Stromal cell of bone marrow (primary cell): ENCODE data around the gene IRAK2.

Experiments used
- DNase-seq: peaks from one replicate; pipeline ENCODE4 v3.0.0-alpha.2; 2012; ENCODE audit warnings: low read depth

Gene IRAK2

DNA sequence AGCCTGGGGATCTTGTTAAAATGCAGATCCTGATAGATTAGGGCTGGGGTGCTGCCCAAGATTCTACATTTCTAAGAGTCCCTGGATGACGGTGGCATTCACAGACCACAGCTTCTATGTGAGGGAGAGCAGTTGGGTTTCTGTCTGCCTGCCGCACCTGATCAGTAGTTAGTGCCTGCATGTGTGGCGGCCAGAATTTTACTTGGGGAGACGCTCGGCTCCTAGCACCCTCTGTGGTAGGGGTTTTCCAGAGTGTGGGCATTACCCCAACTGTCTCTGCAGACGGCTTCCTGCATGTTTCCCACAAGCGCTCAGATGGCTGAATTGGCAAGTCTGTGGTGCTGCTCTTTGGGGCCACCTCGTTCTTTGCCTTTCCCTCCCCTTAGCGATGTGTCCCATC, 119.8 kb downstream of the IRAK2 start:
- DNase-seq = no peak

DNA sequence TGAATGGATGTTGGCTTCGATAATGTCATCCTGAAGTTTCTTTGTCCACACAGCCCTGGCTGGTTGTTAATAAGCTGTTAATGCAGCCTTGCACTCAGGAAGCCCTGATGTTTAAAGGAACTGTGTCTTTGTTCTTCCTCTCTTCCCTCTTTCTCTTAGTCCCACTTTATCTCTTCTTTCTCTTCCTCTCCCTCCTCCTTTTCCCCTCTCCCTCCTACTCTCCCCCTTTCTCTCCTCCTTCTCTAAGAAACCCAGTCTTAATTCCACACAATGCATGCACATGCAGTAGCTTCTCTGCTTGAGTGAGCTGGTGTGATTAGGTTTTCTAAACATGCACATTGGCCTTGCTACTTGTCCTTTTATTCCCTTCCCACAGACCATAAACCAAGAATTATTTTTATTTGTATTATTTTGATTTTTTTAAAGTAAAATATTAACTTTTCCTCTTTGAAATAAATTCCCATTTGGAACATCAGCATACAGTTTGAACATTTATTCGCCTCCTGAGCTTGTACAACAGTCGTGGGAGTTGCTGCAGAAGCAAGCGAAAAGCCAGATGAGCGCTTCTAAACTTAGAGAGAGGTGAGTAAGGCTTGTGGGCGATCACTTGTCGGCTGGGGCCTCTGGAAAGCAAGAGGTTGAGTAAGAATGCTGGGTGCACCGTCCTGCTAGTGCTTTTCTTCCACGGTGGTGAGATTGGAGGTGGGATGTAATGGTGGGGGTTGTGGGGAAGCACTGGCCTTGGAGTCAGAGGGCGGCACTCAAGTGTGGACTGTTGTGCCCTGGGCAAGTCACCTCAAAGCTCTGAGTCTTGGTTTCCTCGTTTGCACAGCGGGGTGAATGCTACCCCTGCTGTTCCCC, 120.8 kb downstream of the IRAK2 start:
- no peak for DNase-seq

DNA sequence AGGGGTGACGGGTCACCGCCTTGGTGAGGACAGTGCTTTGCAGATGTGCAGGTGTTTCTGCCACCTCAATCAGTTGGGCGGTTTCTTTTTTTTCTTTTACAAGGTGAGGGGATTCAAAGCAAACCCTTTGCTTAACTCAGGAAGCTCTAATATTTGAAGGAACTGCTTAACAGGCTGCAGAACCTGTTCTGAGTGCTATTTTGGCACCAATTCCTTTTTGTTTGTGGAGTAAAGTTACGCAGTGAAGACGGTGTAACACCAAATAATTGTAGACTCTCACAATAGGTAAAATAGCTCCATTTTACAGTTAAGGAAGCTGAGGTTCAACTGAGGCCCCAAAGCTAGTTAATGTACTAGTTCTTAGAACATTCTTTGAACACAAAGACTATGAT, 121.4 kb downstream of the IRAK2 start:
- no peak for DNase-seq

DNA sequence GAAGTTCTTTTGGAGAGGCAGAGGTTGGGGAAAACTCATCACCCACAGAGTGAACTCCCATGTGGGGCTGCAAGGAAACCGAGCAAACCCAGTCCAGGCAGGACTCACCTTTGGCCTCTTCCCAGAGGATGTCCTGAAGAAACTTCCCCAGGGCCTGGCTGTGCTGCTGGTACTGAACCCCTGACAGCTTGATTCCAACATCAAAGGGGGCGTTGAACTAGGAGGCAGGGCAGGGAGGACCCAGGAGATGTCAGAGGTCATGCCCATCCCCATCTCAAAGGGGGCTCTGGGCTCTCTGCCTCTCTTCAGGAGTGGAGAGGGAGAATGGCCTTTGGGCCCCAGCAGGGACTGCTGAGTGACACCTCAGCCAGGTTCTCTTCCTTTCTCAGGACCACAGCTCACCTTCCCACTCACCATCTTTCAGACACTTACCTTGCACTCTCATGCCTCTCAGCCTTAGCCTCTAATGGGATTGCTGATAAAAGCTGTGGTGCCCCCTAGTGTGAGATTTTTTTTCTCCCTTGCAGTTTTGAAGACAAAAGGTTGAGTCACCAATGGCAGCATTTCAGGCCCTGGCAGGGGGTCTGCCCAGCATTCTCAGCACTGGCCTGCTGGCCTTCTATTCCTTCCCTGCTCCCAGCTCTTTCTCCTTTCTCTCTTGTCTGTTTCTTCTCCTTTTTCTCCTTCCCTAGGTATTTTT, 122.0 kb downstream of the IRAK2 start:
- DNase-seq = peak; percentile 49

DNA sequence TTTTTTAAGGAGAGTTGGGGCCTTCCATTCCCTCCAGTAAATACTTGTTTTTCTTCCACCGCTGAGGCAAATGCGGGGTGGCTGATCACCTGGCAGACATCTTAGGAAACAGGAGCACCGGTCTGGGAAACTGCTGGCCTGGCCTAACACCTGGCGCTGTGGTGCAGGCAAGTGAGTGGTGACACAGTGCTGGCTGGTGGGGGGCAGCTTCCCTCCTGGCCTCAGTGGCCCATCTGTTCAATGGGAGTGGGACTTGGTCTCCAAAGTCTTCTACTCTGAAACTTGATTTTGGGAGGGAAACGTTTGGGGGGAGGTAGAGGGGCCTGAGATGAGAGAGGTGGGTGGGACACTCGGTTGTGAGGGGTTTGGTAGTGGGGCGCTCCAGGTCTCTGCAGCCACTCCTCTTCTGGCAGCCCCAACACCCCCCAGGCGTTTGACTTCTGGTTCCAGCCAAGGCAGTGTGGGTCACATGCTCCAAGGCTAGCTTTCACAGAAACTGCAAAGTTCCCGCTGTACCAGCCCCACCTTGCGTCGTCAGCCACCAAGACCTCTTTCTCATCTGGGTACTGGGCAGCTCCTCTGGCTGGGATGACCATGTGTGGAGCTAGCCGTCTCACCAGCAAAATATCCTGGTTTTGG, 123.3 kb downstream of the IRAK2 start:
- DNase-seq = no peak

DNA sequence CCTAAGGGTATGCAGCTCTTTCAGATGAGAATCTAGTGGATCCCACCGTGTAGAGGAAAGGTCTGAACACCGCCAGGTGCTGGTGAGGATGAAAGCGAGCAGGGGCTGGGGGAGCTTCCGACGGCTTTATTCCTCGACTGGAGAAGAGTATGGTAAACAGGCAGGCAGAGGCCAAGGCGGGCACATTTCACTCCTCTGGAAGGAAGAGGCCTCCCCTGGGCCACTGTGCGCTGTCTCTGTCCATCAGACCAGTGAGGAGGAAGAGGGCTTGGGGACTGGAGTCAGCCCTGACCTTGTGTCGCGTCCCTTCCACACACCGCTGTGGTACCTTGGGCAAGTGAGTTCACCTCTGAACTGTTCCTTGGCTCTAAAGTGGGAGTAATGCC, 123.8 kb downstream of the IRAK2 start:
- DNase-seq = no peak

DNA sequence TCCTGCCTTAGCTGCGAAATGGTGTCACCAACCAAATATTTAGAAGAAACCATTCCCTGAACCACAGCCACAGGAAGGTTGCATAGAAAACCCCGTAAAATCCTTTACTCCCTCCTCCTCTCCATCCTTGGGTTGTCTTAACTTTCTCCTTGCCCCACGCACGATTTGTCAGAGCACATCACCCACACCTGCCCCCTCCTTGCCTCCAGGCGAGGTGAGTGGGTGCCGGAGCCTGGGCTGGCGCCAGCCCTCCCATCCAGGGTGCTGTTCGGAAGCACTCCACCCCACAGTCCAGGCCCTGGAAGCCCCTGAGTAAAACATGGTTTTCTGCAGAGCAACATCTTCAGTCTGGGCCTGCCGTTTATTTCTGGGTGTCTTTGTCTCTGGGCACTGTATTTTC, 124.4 kb downstream of the IRAK2 start:
- DNase-seq = no peak

DNA sequence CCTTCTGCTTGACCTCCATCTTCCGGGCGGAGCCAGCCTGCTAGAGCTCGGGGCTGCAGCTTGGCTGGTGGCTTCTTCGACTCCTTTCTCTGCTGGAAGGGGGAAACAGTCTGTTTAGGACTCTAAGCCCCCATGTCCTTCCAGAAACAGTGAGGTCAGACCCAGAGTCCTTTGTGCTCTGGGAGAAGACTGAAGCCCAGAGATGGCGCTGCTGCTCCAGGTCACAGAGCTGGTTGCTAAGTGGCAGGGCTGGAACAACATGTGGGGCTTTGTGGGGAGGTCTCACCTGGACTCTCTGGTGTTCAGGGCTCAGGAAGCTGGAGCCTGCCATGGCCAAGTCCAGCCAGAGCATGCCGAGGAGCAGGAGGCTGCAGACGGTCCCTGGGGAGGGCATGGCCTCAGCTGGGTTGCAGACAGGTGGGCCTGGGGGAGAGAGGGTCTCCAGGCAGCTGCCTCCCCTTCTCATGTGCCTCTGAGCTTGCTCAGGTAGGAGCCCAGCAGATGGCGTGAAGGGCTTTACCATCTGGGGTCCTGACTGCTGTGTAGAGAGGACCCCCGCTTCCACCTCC, 125.2 kb downstream of the IRAK2 start:
- no peak for DNase-seq

DNA sequence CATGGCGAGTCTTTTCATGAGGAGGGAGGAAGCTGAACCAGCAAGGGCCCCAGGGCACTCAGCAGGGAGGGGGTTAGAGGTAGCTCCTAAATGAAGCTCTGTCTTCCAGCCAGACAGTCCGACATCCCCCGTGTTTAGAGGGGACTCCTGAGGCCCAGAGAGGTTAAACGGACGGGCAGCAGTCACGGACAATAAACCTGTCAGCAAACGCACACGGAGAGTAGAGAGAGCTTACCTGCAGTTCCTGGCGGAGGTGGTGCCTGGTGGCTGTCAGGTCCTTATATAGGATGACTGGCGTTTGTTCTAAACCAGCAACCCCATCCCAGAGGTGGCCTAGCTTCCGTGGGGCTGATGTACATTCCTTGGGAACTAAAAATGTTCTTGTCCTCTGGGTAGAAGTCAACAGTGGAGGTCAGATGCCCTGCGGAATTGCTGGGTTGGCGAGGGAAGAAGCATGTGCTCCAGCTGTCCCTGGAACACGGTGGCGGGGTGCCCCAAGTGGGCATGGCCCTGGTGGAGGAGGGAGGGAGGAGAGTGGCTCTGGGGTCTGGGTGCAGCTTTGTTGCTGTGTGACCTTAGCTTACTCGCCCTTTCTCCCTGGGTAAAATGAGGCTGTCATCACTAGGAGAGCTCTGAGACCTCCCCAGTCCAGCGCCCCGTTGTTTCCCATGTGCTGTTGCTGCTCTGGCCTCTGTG, 125.9 kb downstream of the IRAK2 start:
- no peak for DNase-seq

DNA sequence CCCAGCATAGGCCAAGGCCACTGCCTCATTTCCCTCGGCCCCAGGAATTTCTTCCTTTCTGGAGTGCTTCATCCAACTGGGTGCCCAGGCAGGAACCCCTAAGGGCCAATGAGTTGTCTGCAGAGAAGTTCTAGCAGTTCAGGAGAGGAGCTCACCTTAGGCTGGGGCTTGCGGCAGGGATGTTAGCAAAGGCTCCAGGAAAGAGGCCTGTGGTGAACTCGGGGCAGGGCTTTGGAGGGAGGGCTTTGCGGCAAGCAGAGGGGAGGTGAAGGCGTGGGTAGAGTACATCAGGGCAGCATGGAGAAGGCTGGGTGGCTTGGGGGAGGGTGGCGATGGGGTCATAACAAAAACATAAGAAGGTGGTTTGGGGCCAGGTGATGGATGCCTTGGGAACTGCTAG, 126.9 kb downstream of the IRAK2 start:
- no peak for DNase-seq

DNA sequence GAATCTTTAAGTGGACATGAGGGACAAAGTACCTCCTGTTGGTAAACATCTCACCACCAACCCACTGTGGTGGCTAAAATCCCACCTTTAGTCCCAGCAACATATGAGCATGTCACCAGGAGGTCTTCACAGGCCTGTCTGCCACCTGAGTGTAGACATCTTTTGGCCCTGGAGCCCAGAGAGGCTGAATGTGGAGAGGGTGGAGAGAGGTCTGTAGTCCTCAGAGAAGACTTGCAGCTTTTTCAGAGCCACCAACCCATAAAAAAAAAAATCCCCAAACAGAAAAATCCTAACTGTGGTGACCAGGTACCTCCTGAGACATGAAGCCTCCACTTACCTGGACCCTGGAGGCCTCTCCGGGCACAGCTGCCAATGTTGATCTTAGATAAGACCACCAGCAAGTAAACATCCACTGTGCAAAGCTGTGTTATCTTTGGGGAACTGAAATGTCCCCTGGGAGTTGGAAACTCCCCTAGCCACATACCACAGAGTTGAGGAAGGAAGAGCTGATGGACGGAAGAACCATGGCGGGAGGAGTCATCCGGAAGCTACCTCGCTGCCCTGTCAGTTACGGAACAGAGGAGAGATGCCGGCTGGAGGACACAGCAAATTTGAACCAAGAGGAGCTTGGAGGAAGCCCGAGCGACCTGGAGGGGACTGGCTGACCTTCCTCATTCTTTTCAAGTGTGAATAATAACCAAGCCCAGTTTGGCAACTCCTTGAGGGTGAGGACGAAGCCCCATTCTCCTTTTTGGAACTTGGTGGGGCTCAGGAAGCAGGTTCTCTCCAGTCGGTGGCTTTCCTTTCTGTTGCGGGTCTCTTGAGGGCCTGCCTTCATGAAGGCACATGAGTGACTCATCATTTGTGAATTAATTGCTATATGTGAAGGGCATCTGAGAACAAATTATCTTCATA, 128.0 kb downstream of the IRAK2 start, which contains the start of gene GHRL:
TSS of gene GHRL (minus strand) at position 443 of the 915 bp plus-strand sequence. CDS start 2,767 bp downstream, outside the sequence.
- no peak for DNase-seq
